Measurements from ENCODE around the gene EEF1AKMT2.
"Not testable (repeated sequence)": the region's sequence is repeated elsewhere in the genome, so short reads cannot be mapped to it uniquely, and the experiment has no call there.

Gene EEF1AKMT2

GRCh38 chr10:124748166-124748565, 43.5 kb downstream of the EEF1AKMT2 start:
- Histone ChIP-seq H3K36me3 (ENCODE audit: insufficient read depth) (no peaks in the 10 kb centered on the region), H3K27ac (no peak overlapping the region; the same call in 1 of the 2 replicates), H3K4me3 (IDR thresholded peaks at IDR 0.05; ENCODE audit: insufficient read depth, low read depth, low read length) (no peak overlapping the region), H3K9ac (no peak overlapping the region), H4K20me1 (ENCODE audit: insufficient read depth) (no peaks in the 10 kb centered on the region), H3K27me3 (ENCODE audit: insufficient read depth, low read depth) (no peaks in the 10 kb centered on the region), H3K79me2 (ENCODE audit: insufficient read depth, low read depth) (no peaks in the 10 kb centered on the region), H3K4me2 (peak overlapping the region; percentile 59), H3K4me1 (ENCODE audit: low read depth, poor library complexity, severe bottlenecking) (peaks cover 47% of the 10 kb centered on the region), H2AFZ (ENCODE audit: low read depth) (no peak overlapping the region)
- TF ChIP-seq CTCF (conservative IDR thresholded peaks at IDR 0.05; ENCODE audit: low read depth, low read length) = no peak

DNA sequence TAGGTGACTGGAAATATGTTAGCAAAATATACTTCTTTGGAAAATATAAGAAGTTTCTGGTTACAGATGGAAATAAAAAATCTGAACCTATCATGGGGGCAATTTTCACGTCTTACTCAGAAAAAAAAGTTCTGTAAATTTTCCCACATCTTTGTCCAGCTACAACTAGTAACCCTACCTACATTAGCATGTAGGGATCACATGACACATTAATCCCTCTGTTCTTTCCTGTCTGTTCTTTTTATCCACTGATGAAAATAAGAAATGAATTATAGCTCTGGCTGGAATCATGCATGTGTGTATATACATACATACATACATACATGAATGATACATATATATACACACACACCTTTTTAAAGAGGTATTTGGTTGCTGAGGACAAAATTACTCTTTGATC, 43.9 kb downstream of the EEF1AKMT2 start:
- H4K20me1 ChIP-seq (ENCODE audit: insufficient read depth) = no peaks in the 10 kb centered on the region
- H3K4me3 ChIP-seq (IDR thresholded peaks at IDR 0.05; ENCODE audit: insufficient read depth, low read depth, low read length) = no peak overlapping the region
- no peak overlapping the region for H3K27ac ChIP-seq
- no peak for TF ChIP-seq CTCF (conservative IDR thresholded peaks at IDR 0.05; ENCODE audit: low read depth, low read length)
- peaks cover 47% of the 10 kb centered on the region for H3K4me1 ChIP-seq (ENCODE audit: low read depth, poor library complexity, severe bottlenecking)
- no peak overlapping the region for H3K9ac ChIP-seq
- no peaks in the 10 kb centered on the region for H3K27me3 ChIP-seq (ENCODE audit: insufficient read depth, low read depth)
- peaks cover 2% of the 10 kb centered on the region; the same call in 1 of the 2 replicates for H3K79me2 ChIP-seq (ENCODE audit: insufficient read depth, low read depth)
- H2AFZ ChIP-seq (ENCODE audit: low read depth) = no peak overlapping the region
- H3K36me3 ChIP-seq (ENCODE audit: insufficient read depth) = no peaks in the 10 kb centered on the region
- peak overlapping the region; percentile 59; the same call in 1 of the 2 replicates for H3K4me2 ChIP-seq

DNA sequence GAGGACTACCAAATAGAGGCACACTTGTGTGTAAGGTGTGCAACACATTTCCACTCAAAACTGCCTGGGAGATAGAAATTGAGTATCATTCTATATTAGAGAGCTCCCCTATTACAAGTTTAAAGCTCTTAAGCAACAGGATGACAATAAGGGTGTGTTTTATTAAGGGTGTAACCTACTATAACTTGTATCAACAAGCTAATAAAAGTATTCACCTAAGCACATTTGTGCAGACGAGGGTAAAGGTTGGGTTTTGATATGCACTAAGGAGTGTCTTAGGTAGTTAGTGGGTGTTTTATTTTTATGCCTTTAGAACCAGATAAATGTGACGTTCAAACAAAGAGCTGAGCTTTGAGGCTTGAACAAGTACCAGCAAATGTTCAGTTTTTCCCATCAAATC, 44.7 kb downstream of the EEF1AKMT2 start:
- H3K36me3 ChIP-seq (ENCODE audit: insufficient read depth) = no peaks in the 10 kb centered on the region
- no peaks in the 10 kb centered on the region for H4K20me1 ChIP-seq (ENCODE audit: insufficient read depth)
- no peak overlapping the region for H3K27ac ChIP-seq
- H3K4me3 ChIP-seq (IDR thresholded peaks at IDR 0.05; ENCODE audit: insufficient read depth, low read depth, low read length) = no peak overlapping the region
- no peak overlapping the region for H3K4me2 ChIP-seq
- H2AFZ ChIP-seq (ENCODE audit: low read depth) = no peak overlapping the region
- H3K27me3 ChIP-seq (ENCODE audit: insufficient read depth, low read depth) = no peaks in the 10 kb centered on the region
- H3K4me1 ChIP-seq (ENCODE audit: low read depth, poor library complexity, severe bottlenecking) = peaks cover 55% of the 10 kb centered on the region
- no peak overlapping the region for H3K9ac ChIP-seq
- H3K79me2 ChIP-seq (ENCODE audit: insufficient read depth, low read depth) = peaks cover 9% of the 10 kb centered on the region; the same call in 1 of the 2 replicates
- no peak for TF ChIP-seq CTCF (conservative IDR thresholded peaks at IDR 0.05; ENCODE audit: low read depth, low read length)

GRCh38 chr10:124746447-124746846, 45.2 kb downstream of the EEF1AKMT2 start:
- H3K27me3 ChIP-seq (ENCODE audit: insufficient read depth, low read depth); H3K27ac ChIP-seq; H3K4me3 ChIP-seq (IDR thresholded peaks at IDR 0.05; ENCODE audit: insufficient read depth, low read depth, low read length); H3K4me2 ChIP-seq; H3K36me3 ChIP-seq (ENCODE audit: insufficient read depth); H4K20me1 ChIP-seq (ENCODE audit: insufficient read depth); H3K9ac ChIP-seq; H2AFZ ChIP-seq (ENCODE audit: low read depth): not testable (repeated sequence)
- Histone ChIP-seq H3K4me1 (ENCODE audit: low read depth, poor library complexity, severe bottlenecking) (peaks cover 60% of the 10 kb centered on the region), H3K79me2 (ENCODE audit: insufficient read depth, low read depth) (peaks cover 15% of the 10 kb centered on the region; the same call in 1 of the 2 replicates)

- no peaks in the 10 kb centered on the region for H3K36me3 ChIP-seq (ENCODE audit: insufficient read depth)
- TF ChIP-seq CTCF (conservative IDR thresholded peaks at IDR 0.05; ENCODE audit: low read depth, low read length) = peak; percentile 42; the same call in 1 of the 2 replicates
- no peaks in the 10 kb centered on the region for H3K27me3 ChIP-seq (ENCODE audit: insufficient read depth, low read depth)
- no peak overlapping the region for H3K27ac ChIP-seq
- no peak overlapping the region for H3K4me2 ChIP-seq
- peaks cover 68% of the 10 kb centered on the region for H3K4me1 ChIP-seq (ENCODE audit: low read depth, poor library complexity, severe bottlenecking)
- peaks cover 15% of the 10 kb centered on the region; the same call in 1 of the 2 replicates for H3K79me2 ChIP-seq (ENCODE audit: insufficient read depth, low read depth)
- H4K20me1 ChIP-seq (ENCODE audit: insufficient read depth) = no peaks in the 10 kb centered on the region
- no peak overlapping the region for H2AFZ ChIP-seq (ENCODE audit: low read depth)
- H3K9ac ChIP-seq = no peak overlapping the region
- no peak overlapping the region for H3K4me3 ChIP-seq (IDR thresholded peaks at IDR 0.05; ENCODE audit: insufficient read depth, low read depth, low read length)
Observed at GRCh38 chr10:124745673-124746072, 46.0 kb downstream of the EEF1AKMT2 start.

Data from KMS-11 (cell line).